RWPE1 (cell line): Measurements from ENCODE around the gene GOLGA1.
A peak's percentile ranks its signal among the peaks of the same experiment; 100 is the strongest.
"Not testable (repeated sequence)": the region's sequence is repeated elsewhere in the genome, so short reads cannot be mapped to it uniquely, and the experiment has no call there.

ENCODE experiments used
- CTCF ChIA-PET: fragments of 350-600 bp; sonication (Branson Sonifier 250); formaldehyde crosslinking; extraction: SDS; loops from one replicate; lab custom pipeline; 2021; lab: Yijun Ruan, JAX
- POLR2A ChIA-PET: fragments of 400-600 bp; formaldehyde crosslinking; extraction: SDS; loops from one replicate; lab custom pipeline; 2020; ENCODE audit warnings: antibody characterized with exemption; ENCODE audit not compliant: low non-redundant PET; lab: Yijun Ruan, JAX
- DNase-seq: peaks from one replicate; pipeline ENCODE4 v3.0.0; 2012; ENCODE audit warnings: low spot score
- H3K27ac ChIP-seq: fragments of 450-650 bp; 2 replicates; pipeline ENCODE4 v1.5.1; 2017
- TF ChIP-seq, protein P1 (sequence below): fragments of 450-650 bp; conservative IDR thresholded peaks from 2 replicates; pipeline ENCODE4 v1.5.1; 2017; ENCODE audit warnings: low read depth, mild to moderate bottlenecking

GOLGA1 gene

DNA sequence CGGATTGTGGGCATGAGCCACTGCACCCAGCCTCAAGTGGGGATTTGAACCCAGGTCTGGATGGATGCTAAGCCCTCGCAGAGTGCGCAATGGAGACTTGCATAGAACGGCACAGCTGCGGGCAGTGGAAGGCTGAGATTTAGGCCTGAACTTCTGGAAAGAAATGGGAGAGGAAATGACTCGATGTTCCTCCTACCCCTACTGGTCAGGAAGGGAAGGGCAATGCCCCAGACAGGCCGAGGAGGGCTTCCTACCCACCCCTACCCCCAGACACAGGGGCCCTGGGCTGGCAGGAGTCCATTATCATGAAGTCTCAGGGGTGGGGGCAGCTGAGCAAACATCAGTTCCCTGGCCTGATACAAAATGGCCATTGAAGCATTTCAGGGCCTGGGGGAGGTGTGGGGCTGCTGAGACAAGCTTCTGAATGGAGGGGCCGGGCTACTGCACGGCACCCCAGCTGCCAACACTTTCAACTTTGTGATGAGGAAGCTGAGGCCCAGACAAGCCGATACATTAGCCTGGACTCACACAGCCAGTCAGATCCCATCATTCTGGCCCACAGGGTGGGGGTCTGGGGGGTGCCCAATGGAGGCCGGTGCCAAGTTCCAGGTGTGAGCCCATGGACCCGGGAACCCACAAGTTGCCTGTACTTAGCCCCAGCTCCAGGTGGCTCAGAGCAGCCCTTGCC is 101.1 kb downstream of the GOLGA1 start:
- TF ChIP-seq, protein P1, sequence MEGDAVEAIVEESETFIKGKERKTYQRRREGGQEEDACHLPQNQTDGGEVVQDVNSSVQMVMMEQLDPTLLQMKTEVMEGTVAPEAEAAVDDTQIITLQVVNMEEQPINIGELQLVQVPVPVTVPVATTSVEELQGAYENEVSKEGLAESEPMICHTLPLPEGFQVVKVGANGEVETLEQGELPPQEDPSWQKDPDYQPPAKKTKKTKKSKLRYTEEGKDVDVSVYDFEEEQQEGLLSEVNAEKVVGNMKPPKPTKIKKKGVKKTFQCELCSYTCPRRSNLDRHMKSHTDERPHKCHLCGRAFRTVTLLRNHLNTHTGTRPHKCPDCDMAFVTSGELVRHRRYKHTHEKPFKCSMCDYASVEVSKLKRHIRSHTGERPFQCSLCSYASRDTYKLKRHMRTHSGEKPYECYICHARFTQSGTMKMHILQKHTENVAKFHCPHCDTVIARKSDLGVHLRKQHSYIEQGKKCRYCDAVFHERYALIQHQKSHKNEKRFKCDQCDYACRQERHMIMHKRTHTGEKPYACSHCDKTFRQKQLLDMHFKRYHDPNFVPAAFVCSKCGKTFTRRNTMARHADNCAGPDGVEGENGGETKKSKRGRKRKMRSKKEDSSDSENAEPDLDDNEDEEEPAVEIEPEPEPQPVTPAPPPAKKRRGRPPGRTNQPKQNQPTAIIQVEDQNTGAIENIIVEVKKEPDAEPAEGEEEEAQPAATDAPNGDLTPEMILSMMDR: no peak; the same call in 1 of the 2 replicates
- H3K27ac ChIP-seq: peak overlapping the region; percentile 22
- no peak for DNase-seq
- ChIA-PET POLR2A (no interaction called here), CTCF (interaction anchor here (0.6 to 18.3 kb wide), 11 partner anchors 9 to 64 kb away, joined by 3 to 761 read pairs (median 5); partner anchors contain the start of genes NR6A1, OLFML2A and WDR38)

DNA sequence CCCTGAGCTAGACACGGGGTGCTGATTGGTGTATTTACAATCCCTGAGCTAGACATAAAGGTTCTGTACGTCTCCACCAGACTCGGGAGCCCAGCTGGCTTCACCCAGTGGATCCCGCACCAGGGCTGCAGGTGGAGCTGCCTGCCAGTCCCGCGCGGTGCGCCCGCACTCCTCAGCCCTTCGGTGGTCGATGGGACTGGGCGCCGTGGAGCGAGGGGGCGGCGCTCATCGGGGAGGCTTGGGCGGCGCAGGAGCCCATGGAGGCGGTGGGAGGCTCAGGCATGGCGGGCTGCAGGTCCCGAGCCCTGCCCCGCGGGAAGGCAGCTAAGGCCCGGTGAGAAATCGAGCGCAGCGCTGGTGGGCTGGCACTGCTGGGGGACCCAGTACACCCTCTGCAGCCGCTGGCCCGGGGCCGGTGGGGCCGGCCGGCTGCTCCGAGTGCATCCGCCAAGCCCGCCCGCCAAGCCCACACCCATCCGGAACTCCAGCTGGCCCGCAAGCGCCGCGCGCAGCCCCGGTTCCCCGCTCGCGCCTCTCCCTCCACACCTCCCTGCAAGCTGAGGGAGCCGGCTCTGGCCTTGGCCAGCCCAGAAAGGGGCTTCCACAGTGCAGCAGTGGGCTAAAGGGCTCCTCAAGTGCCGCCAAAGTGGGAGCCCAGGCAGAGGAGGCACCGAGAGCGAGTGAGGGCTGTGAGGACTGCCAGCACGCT is 102.2 kb downstream of the GOLGA1 start:
- POLR2A ChIA-PET, DNase-seq, H3K27ac ChIP-seq: not testable (repeated sequence)
- CTCF ChIA-PET: interaction anchor here (0.5 to 18.3 kb wide), 9 partner anchors 8 to 222 kb away, joined by 3 to 761 read pairs (median 5); partner anchors contain the start of genes NR6A1, OLFML2A and WDR38

DNA sequence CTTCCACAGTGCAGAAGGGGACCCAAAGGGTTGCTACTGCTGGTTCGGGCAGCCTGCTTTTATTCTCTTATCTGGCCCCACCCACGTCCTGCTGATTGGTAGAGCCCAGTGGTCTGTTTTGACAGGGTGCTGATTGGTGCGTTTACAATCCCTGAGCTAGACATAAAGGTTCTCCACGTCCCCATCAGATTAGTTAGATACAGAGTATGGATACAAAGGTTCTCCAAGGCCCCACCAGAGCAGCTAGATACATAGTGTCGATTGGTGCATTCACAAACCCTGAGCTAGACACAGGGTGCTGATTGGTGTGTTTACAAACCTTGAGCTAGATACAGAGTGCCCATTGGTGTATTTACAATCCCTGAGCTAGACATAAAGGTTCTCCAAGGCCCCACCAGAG is 102.8 kb downstream of the GOLGA1 start:
- H3K27ac ChIP-seq, POLR2A ChIA-PET, DNase-seq: not testable (repeated sequence)
- CTCF ChIA-PET: interaction anchor here (0.5 to 7.6 kb wide), 8 partner anchors 13 to 1446 kb away, joined by 3 to 101 read pairs (median 4); partner anchors contain the start of genes NR6A1, OLFML2A and WDR38

DNA sequence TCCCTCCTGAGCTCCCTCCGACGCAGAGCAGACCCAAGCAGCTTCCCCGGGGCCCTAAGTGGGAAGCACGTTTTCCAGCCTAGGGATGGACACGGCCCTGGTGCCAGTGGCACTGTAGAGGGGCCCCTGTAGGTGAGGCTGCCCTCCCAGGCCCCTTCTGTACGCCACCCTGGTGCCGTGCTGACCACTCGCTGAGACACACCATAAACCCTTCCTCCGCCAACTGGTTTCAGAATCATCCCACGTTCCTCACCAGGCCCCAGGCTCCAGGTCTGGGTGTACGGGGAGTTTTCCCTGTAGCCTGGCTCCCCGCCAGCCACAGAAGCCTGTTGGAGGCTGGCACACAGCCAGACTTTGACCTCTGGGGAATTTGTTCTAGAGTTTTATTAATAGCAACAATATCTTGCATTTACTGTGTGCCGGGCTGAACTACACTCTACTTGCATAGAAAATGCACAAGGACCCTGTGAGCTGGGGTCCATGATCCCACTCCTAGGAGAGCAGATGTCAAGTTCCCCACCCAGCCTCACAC is 105.8 kb downstream of the GOLGA1 start:
- ChIA-PET CTCF (interaction anchor here (0.6 to 5.6 kb wide), 6 partner anchors 10 to 66 kb away, joined by 3 to 69 read pairs (median 6); partner anchors contain the start of genes NR6A1 and WDR38), POLR2A (interaction anchor here (0.9 to 1.5 kb wide), 2 partner anchors 17 to 58 kb away, joined by 6 to 7 read pairs; partner anchors contain the start of gene OLFML2A)
- TF ChIP-seq, protein P1: no peak
- DNase-seq: peak; percentile 95
- H3K27ac ChIP-seq: peak overlapping the region; percentile 95

DNA sequence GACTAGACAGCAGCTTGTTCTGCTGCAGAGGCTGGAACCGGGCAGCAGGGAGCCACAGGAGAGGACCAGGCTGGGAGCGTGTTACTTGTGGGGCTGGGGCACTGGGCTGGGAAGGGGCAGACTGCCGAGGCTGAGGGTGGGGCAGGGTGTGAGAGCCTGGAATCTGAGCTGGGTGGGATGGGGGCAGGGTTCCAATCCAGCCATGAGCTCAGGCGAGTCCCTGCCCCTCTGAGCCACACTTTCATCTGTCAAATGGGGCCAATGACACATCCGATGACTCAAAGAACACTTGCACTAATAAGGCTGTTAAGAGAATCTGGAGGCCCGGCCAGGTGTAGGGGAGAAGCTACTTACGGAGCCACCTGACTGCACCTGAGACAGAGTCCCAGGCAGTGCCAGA is 106.3 kb downstream of the GOLGA1 start:
- ChIA-PET CTCF (interaction anchor here (0.6 to 5.6 kb wide), 7 partner anchors 11 to 65 kb away, joined by 3 to 69 read pairs (median 4); partner anchors contain the start of genes NR6A1 and WDR38), POLR2A (interaction anchor here (0.6 to 1.5 kb wide), 3 partner anchors 16 to 57 kb away, joined by 3 to 7 read pairs (median 6); partner anchors contain the start of gene OLFML2A)
- TF ChIP-seq, protein P1: no peak
- DNase-seq: peak; percentile 93
- peak overlapping the region; percentile 95 for H3K27ac ChIP-seq

DNA sequence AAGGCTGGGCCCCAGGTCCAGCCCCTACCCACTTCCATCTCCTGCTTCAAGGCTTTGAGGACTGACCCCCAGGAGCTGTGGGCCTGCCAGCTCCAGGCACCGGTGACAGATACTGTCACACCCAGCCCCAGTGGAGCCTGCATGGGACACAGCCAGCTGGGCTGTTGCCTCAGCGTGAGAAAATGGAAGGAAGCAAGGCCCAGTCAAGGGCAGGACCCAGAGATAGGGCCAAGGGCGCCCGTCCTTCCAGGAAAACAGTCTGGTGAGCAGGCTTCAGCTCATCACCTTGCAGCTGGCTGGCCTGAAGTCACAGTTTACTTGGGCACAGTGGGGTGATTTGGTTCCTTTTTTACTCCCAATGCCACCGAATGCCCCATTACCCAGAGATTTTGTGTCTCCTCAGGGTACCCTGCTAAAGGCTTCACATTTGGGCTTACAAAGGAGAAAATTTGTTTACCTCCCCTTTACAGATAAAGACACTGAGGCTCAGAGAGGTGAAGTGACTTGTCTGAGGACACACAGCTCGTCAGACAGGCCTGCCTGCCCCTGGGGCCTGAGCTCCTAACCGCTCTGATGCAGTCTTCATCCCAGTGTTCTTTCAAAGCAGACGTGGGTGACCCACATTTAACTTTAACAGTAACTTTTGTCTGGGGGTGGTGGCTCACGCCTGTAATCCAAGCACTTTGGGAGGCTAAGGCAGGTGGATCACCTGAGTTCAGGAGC is 109.1 kb downstream of the GOLGA1 start:
- CTCF ChIA-PET: interaction anchor here (1.3 to 5.6 kb wide), 5 partner anchors 8 to 60 kb away, joined by 5 to 69 read pairs (median 10); partner anchors contain the start of genes OLFML2A and WDR38
- peak overlapping the region; percentile 95 for H3K27ac ChIP-seq
- TF ChIP-seq, protein P1: no peak
- POLR2A ChIA-PET: interaction anchor here (2.3 kb wide), 1 partner anchor 13 kb away, joined by 18 read pairs; no protein-coding TSS in a partner anchor
- no peak for DNase-seq
